ENCODE data around the gene ITPR3. TPM values are rescaled to one million over a fixed set of nuclear protein-coding genes. Genes with fewer than 3 reads are reported as not detected.
"Not testable (repeated sequence)": the region's sequence is repeated elsewhere in the genome, so short reads cannot be mapped to it uniquely, and the experiment has no call there.

ITPR3 gene
- total and polyA plus RNA-seq, 7 donors = 7.7 to 75.3 (median 10.2) TPM

- WGBS, 2 donors = 72 to 77% methylated on average over 10 of the region's 10 CpGs
- Histone ChIP-seq H3K4me1 (peaks cover 0 to 22% (median 17%) of the 10 kb centered on the region in 4 donors), H3K27me3 (peaks cover 0 to 35% (median 17%) of the 10 kb centered on the region in 3 donors), H3K27ac (no peak overlapping the region), H3K36me3 (no peaks in the 10 kb centered on the region), H3K4me3 (no peak overlapping the region), H3K9me3 (no peaks in the 10 kb centered on the region)
- intact Hi-C loops (cut with DNase I) = no loop called here
- TF ChIP-seq POLR2AphosphoS5 (IDR thresholded peaks at IDR 0.05) = no peak
- TF ChIP-seq CTCF (IDR thresholded peaks at IDR 0.05) = no peak
- no peak for DNase-seq
Measured at GRCh38 chr6:33630014-33630413, 8.9 kb downstream of the ITPR3 start.

GRCh38 chr6:33631521-33631920, 10.4 kb downstream of the ITPR3 start:
- intact Hi-C loops (cut with DNase I); H3K4me3 ChIP-seq; H3K36me3 ChIP-seq; H3K27ac ChIP-seq; DNase-seq; H3K9me3 ChIP-seq: not testable (repeated sequence)
- Histone ChIP-seq H3K27me3 (peaks cover 0 to 39% (median 17%) of the 10 kb centered on the region in 3 donors), H3K4me1 (peaks cover 0 to 22% (median 17%) of the 10 kb centered on the region in 4 donors)
- WGBS, 2 donors = 95 to 98% methylated on average over 13 of the region's 13 CpGs

GRCh38 chr6:33631971-33632557, 10.9 kb downstream of the ITPR3 start:
- H3K4me3 ChIP-seq = no peak overlapping the region
- 47 to 75% methylated on average over 4 of the region's 4 CpGs for WGBS, 2 donors
- no peaks in the 10 kb centered on the region for H3K36me3 ChIP-seq
- H3K9me3 ChIP-seq = no peaks in the 10 kb centered on the region
- H3K27ac ChIP-seq = no peak overlapping the region
- H3K27me3 ChIP-seq = peaks cover 0 to 39% (median 17%) of the 10 kb centered on the region in 3 donors
- TF ChIP-seq POLR2A (IDR thresholded peaks at IDR 0.05) (no peak), CTCF (IDR thresholded peaks at IDR 0.05) (no peak), EP300 (IDR thresholded peaks at IDR 0.05) (no peak), POLR2AphosphoS5 (IDR thresholded peaks at IDR 0.05) (no peak)
- DNase-seq = no peak
- intact Hi-C loops (cut with DNase I) = no loop called here
- H3K4me1 ChIP-seq = peaks cover 0 to 22% (median 17%) of the 10 kb centered on the region in 4 donors

GRCh38 chr6:33632558-33633039, 11.5 kb downstream of the ITPR3 start:
- Histone ChIP-seq H3K27ac (peak overlapping the region in 3 of 4 donors; percentile 19 to 45 (median 43)), H3K4me1 (peaks cover 0 to 22% (median 17%) of the 10 kb centered on the region in 4 donors), H3K4me3 (no peak overlapping the region), H3K9me3 (no peaks in the 10 kb centered on the region), H3K27me3 (peaks cover 0 to 39% (median 17%) of the 10 kb centered on the region in 3 donors), H3K36me3 (no peaks in the 10 kb centered on the region)
- intact Hi-C loops (cut with DNase I) = no loop called here
- WGBS, 2 donors = 68 to 73% methylated on average over 6 of the region's 6 CpGs
- no peak for DNase-seq
- TF ChIP-seq CTCF (IDR thresholded peaks at IDR 0.05) = peak in 2 of 4 experiments; percentile 34 to 45
- no peak for TF ChIP-seq POLR2A (IDR thresholded peaks at IDR 0.05)

GRCh38 chr6:33633084-33633461, 12.0 kb downstream of the ITPR3 start:
- Histone ChIP-seq H3K27me3 (peaks cover 0 to 39% (median 17%) of the 10 kb centered on the region in 3 donors), H3K4me3 (peak overlapping the region; percentile 16 to 45 (median 34)), H3K27ac (peak overlapping the region; percentile 19 to 51 (median 44)), H3K4me1 (peaks cover 0 to 22% (median 17%) of the 10 kb centered on the region in 4 donors), H3K36me3 (no peaks in the 10 kb centered on the region), H3K9me3 (no peaks in the 10 kb centered on the region)
- no peak for DNase-seq
- intact Hi-C loops (cut with DNase I) = no loop called here
- TF ChIP-seq EP300 (IDR thresholded peaks at IDR 0.05) = no peak
- TF ChIP-seq CTCF (IDR thresholded peaks at IDR 0.05) = no peak
- no peak for TF ChIP-seq POLR2AphosphoS5 (IDR thresholded peaks at IDR 0.05)
- TF ChIP-seq POLR2A (IDR thresholded peaks at IDR 0.05) = no peak
- 10 to 30% methylated on average over 21 of the region's 21 CpGs for WGBS, 2 donors

Data from sigmoid colon (tissue), 7 donors.